Measurements from ENCODE around the gene ANTXR1. TPM values are rescaled to one million over a fixed set of nuclear protein-coding genes. Genes with fewer than 3 reads are reported as not detected.

Gene ANTXR1
- total RNA-seq, 1 experiment from 2014 or later = 25.7 TPM

DNA sequence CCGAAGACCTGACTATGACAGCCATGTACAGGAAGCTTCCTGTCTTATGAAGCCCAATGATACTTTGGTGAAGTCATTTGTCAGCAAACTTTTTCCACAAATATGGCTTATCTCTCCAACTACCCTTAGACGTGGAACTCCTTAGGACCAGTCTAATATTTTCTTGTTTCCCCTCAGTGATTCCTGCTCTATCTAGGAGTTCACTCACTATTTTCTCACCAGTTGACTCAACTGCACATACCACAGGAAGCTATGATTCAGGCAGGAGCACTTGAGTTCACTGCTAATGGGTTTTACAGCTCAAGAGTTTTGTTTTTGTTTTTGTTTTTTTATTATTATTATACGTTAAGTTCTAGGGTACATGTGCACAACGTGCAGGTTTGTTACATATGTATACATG, 109.3 kb downstream of the ANTXR1 start:
- H3K79me2 ChIP-seq (ENCODE audit: insufficient read depth, low read length) = no peaks in the 10 kb centered on the region
- BruUV-seq (replicated peaks) = no TSS peak
- TF ChIP-seq, protein P1, sequence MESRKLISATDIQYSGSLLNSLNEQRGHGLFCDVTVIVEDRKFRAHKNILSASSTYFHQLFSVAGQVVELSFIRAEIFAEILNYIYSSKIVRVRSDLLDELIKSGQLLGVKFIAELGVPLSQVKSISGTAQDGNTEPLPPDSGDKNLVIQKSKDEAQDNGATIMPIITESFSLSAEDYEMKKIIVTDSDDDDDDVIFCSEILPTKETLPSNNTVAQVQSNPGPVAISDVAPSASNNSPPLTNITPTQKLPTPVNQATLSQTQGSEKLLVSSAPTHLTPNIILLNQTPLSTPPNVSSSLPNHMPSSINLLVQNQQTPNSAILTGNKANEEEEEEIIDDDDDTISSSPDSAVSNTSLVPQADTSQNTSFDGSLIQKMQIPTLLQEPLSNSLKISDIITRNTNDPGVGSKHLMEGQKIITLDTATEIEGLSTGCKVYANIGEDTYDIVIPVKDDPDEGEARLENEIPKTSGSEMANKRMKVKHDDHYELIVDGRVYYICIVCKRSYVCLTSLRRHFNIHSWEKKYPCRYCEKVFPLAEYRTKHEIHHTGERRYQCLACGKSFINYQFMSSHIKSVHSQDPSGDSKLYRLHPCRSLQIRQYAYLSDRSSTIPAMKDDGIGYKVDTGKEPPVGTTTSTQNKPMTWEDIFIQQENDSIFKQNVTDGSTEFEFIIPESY (IDR thresholded peaks at IDR 0.05; ENCODE audit: extremely low read depth, insufficient replicate concordance, low read length) = no peak
- TF ChIP-seq, protein P2, sequence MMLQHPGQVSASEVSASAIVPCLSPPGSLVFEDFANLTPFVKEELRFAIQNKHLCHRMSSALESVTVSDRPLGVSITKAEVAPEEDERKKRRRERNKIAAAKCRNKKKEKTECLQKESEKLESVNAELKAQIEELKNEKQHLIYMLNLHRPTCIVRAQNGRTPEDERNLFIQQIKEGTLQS (IDR thresholded peaks at IDR 0.05) = no peak
- TF ChIP-seq, protein P3, sequence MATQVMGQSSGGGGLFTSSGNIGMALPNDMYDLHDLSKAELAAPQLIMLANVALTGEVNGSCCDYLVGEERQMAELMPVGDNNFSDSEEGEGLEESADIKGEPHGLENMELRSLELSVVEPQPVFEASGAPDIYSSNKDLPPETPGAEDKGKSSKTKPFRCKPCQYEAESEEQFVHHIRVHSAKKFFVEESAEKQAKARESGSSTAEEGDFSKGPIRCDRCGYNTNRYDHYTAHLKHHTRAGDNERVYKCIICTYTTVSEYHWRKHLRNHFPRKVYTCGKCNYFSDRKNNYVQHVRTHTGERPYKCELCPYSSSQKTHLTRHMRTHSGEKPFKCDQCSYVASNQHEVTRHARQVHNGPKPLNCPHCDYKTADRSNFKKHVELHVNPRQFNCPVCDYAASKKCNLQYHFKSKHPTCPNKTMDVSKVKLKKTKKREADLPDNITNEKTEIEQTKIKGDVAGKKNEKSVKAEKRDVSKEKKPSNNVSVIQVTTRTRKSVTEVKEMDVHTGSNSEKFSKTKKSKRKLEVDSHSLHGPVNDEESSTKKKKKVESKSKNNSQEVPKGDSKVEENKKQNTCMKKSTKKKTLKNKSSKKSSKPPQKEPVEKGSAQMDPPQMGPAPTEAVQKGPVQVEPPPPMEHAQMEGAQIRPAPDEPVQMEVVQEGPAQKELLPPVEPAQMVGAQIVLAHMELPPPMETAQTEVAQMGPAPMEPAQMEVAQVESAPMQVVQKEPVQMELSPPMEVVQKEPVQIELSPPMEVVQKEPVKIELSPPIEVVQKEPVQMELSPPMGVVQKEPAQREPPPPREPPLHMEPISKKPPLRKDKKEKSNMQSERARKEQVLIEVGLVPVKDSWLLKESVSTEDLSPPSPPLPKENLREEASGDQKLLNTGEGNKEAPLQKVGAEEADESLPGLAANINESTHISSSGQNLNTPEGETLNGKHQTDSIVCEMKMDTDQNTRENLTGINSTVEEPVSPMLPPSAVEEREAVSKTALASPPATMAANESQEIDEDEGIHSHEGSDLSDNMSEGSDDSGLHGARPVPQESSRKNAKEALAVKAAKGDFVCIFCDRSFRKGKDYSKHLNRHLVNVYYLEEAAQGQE (IDR thresholded peaks at IDR 0.05; ENCODE audit: low read depth) = no peak
- TF ChIP-seq RAD21 (IDR thresholded peaks at IDR 0.05; ENCODE audit: low read depth) = no peak
- no peak for TF ChIP-seq CEBPB (IDR thresholded peaks at IDR 0.05; ENCODE audit: low read depth)
- no peak for TF ChIP-seq EZH2phosphoT487 (IDR thresholded peaks at IDR 0.05; ENCODE audit: borderline replicate concordance)
- no peak for TF ChIP-seq ZNF274 (IDR thresholded peaks at IDR 0.05; ENCODE audit: low read depth, low read length)
- TF ChIP-seq ZFX (IDR thresholded peaks at IDR 0.05) = no peak
- no peak for TF ChIP-seq CBX3 (IDR thresholded peaks at IDR 0.05; ENCODE audit: low read depth)
- no peak for TF ChIP-seq EGR1 (IDR thresholded peaks at IDR 0.05; ENCODE audit: low read depth)
- no peak for TF ChIP-seq POLR2AphosphoS5 (IDR thresholded peaks at IDR 0.05; ENCODE audit: low read depth, low read length)
- no peak for TF ChIP-seq YY1 (IDR thresholded peaks at IDR 0.05; ENCODE audit: extremely low read depth, insufficient replicate concordance, low read depth, low read length)
- TF ChIP-seq FOSL1 (IDR thresholded peaks at IDR 0.05; ENCODE audit: low read depth) = no peak
- TF ChIP-seq SRF (IDR thresholded peaks at IDR 0.05; ENCODE audit: low read depth) = no peak
- TF ChIP-seq SP1 (IDR thresholded peaks at IDR 0.05; ENCODE audit: low read depth) = no peak
- TF ChIP-seq SIN3A (IDR thresholded peaks at IDR 0.05; ENCODE audit: low read depth) = no peak
- H3K9ac ChIP-seq (ENCODE audit: low read length) = no peak overlapping the region
- intact Hi-C loops (cut with micrococcal nuclease) = no loop called here
- ATAC-seq = no peak
- H3K27ac ChIP-seq (ENCODE audit: low read depth, low read length) = no peak overlapping the region
- no peaks in the 10 kb centered on the region for H4K20me1 ChIP-seq (ENCODE audit: insufficient read depth)
- H3K9me2 ChIP-seq (ENCODE audit: insufficient read depth) = no peaks in the 10 kb centered on the region
- H3K9me3 ChIP-seq (ENCODE audit: control insufficient read depth in 1 of 2, insufficient read depth in 1 of 2, low read depth in 1 of 2, low read length in 2 of 2) = no peaks in the 10 kb centered on the region
- CTCF ChIA-PET = no interaction called here
- no peak overlapping the region for H2AFZ ChIP-seq (ENCODE audit: low read depth, low read length, poor library complexity, severe bottlenecking)
- no peaks in the 10 kb centered on the region for H3K27me3 ChIP-seq (ENCODE audit: insufficient read depth, low read length)
- H3K4me2 ChIP-seq (ENCODE audit: low read length) = no peak overlapping the region
- H3K4me1 ChIP-seq (ENCODE audit: control insufficient read depth in 1 of 2, insufficient read depth in 2 of 2, low read length in 2 of 2) = no peaks in the 10 kb centered on the region
- no peak for DNase-seq (ENCODE audit: low read depth, low spot score)
- POLR2A ChIA-PET = no interaction called here
- no peaks in the 10 kb centered on the region for H3K36me3 ChIP-seq (ENCODE audit: control insufficient read depth in 1 of 2, insufficient read depth in 2 of 2, low read length in 2 of 2)
- H3K4me3 ChIP-seq (replicated peaks in 1 of 2; ENCODE audit: low read depth in 1 of 2, low read length in 2 of 2) = no peak overlapping the region
- RAD21 ChIA-PET (ENCODE audit: low non-redundant PET in 1 of 2, low total read pairs in 2 of 2, uncharacterized antibody in 2 of 2, unreplicated experiment in 2 of 2) = no interaction called here

Data from HCT116 (cell line).